Upper lobe of left lung (tissue), 4 donors: ENCODE results near the gene PSMD1.

Source experiments
- CTCF ChIP-seq, 6 experiments: fragments of 450-650 bp in 4 of 6; fragments of 200-600 bp in 2 of 6; sonication (generic) in 2 of 6; IDR thresholded peaks; one replicate each; pipeline ENCODE4 v1.5.1; 2016 to 2019; ENCODE audit warnings: antibody characterized with exemption in 6 of 6
- POLR2A ChIP-seq, 4 donors: fragments of 450-650 bp; IDR thresholded peaks; one replicate each; pipeline ENCODE4 v1.5.1; 2016 to 2017; ENCODE audit warnings: antibody characterized with exemption in 4 of 4, mild to moderate bottlenecking in 2 of 4
- POLR2AphosphoS5 ChIP-seq, 2 donors: sonication (generic); formaldehyde crosslinking; IDR thresholded peaks; one replicate each; pipeline ENCODE4 v1.5.1; 2017; ENCODE audit warnings: antibody characterized with exemption in 2 of 2

- no peak for TF ChIP-seq CTCF (IDR thresholded peaks at IDR 0.05)
- TF ChIP-seq POLR2AphosphoS5 (IDR thresholded peaks at IDR 0.05), result no peak
- TF ChIP-seq POLR2A (IDR thresholded peaks at IDR 0.05), result no peak
Measured at GRCh38 chr2:231159306-231159705, 102.6 kb downstream of the PSMD1 start.
